Endothelial cell of umbilical vein (primary cell): ENCODE measurements around the gene UNKL. TPM values are rescaled to one million over a fixed set of nuclear protein-coding genes. Genes with fewer than 3 reads are reported as not detected.

Experiments used
- BruUV-seq: library from RNA; stranded (reverse); fragments of 400-500 nt; replicated peaks from 2 replicates; lab custom pipeline; 2021; lab: Mats Ljungman, UMichigan
- CTCF ChIA-PET: fragments of 300-600, 350-600 bp; sonication (Branson Sonifier 250); formaldehyde crosslinking; loops from one replicate; lab custom pipeline; 2021; ENCODE audit warnings: antibody characterized with exemption, inconsistent platforms; lab: Charles Lee
- POLR2A ChIA-PET: fragments of 300-600, 350-600 bp; sonication (Branson Sonifier 250); formaldehyde crosslinking; loops from one replicate; lab custom pipeline; 2021; ENCODE audit warnings: antibody characterized with exemption, inconsistent platforms; lab: Charles Lee
- DNase-seq: peaks from one replicate; pipeline ENCODE4 v3.0.0-alpha.2; 2011; ENCODE audit warnings: low read depth, low spot score
- FAIRE-seq: peaks from 2 replicates; lab custom pipeline; 2011; peaks lifted over from hg19 to GRCh38; lab: Jason Lieb, UNC
- H2AFZ ChIP-seq: 2 replicates; pipeline ENCODE4 v1.6.0; 2012; ENCODE audit warnings: low read depth, low read length, control low read depth, inconsistent platforms
- H3K27ac ChIP-seq: 2 replicates; pipeline ENCODE4 v1.5.1; 2011; ENCODE audit warnings: low read depth, mild to moderate bottlenecking, control low read depth, low read length, moderate library complexity; ENCODE audit not compliant: insufficient read depth
- H3K27me3 ChIP-seq, 2 experiments: 2 replicates each; pipeline versions ENCODE4 v1.6.0 to v1.6.1; 2011; ENCODE audit warnings: low read length in 2 of 2, mixed read lengths in 1 of 2; ENCODE audit not compliant: control insufficient read depth in 2 of 2, insufficient read depth in 2 of 2
- H3K36me3 ChIP-seq, 2 experiments: 2 replicates in 1 of 2; 3 replicates in 1 of 2; pipeline ENCODE4 v1.5.1; 2011; ENCODE audit warnings: low read length in 2 of 2, mild to moderate bottlenecking in 1 of 2, moderate library complexity in 1 of 2; ENCODE audit not compliant: control insufficient read depth in 2 of 2, insufficient read depth in 2 of 2; ENCODE audit errors: extremely low read depth in 1 of 2
- H3K4me1 ChIP-seq: 3 replicates; pipeline ENCODE4 v1.5.1; 2011; ENCODE audit warnings: mild to moderate bottlenecking, low read length; ENCODE audit not compliant: control insufficient read depth, insufficient read depth; ENCODE audit errors: extremely low read depth
- H3K4me2 ChIP-seq: 2 replicates; pipeline ENCODE4 v1.6.1; 2011; ENCODE audit warnings: low read length, control low read depth, mixed read lengths; ENCODE audit not compliant: insufficient read depth
- H3K4me3 ChIP-seq, 3 experiments: fragments of 200-600 bp in 1 of 3; sonication (generic), shearing (Covaris generic) in 1 of 3; replicated peaks in 1 of 3; 2 replicates each; pipeline ENCODE4 v1.5.1; 2011 to 2016; ENCODE audit warnings: control low read depth in 3 of 3, low read length in 3 of 3, mild to moderate bottlenecking in 2 of 3, inconsistent platforms in 1 of 3, low read depth in 1 of 3, moderate library complexity in 1 of 3; ENCODE audit not compliant: insufficient read depth in 1 of 3
- H3K79me2 ChIP-seq: 2 replicates; pipeline ENCODE4 v1.6.0; 2012; ENCODE audit warnings: low read length, inconsistent platforms; ENCODE audit not compliant: control insufficient read depth, insufficient read depth
- H3K9ac ChIP-seq: replicated peaks from 2 replicates; pipeline ENCODE3; 2011; ENCODE audit warnings: low read length, control low read depth; ENCODE audit not compliant: insufficient read depth; ENCODE audit errors: extremely low read depth
- H3K9me1 ChIP-seq: replicated peaks from 3 replicates; pipeline ENCODE4 v1.6.0; 2011; ENCODE audit warnings: mild to moderate bottlenecking, low read length; ENCODE audit not compliant: control insufficient read depth, insufficient read depth; ENCODE audit errors: extremely low read depth
- H3K9me3 ChIP-seq: replicated peaks from 2 replicates; pipeline ENCODE4 v1.5.1; 2012; ENCODE audit warnings: low read length, inconsistent platforms; ENCODE audit not compliant: control insufficient read depth, insufficient read depth
- H4K20me1 ChIP-seq: replicated peaks from 2 replicates; pipeline ENCODE3; 2011; ENCODE audit warnings: mild to moderate bottlenecking, low read length; ENCODE audit not compliant: control insufficient read depth, insufficient read depth; ENCODE audit errors: extremely low read depth
- EZH2 ChIP-seq: IDR thresholded peaks from 2 replicates; pipeline ENCODE4 v1.6.1; 2012; ENCODE audit warnings: borderline replicate concordance, low read depth, mild to moderate bottlenecking, moderate library complexity, low read length, inconsistent platforms; ENCODE audit not compliant: severe bottlenecking
- FOS ChIP-seq: IDR thresholded peaks from 2 replicates; pipeline ENCODE4 v1.6.1; 2011; ENCODE audit warnings: mild to moderate bottlenecking, low read length, moderate library complexity, borderline replicate concordance; ENCODE audit not compliant: insufficient read depth
- GATA2 ChIP-seq: IDR thresholded peaks from 2 replicates; pipeline ENCODE4 v1.7.0; 2011; ENCODE audit warnings: low read depth, mild to moderate bottlenecking, moderate library complexity, mixed read lengths, low read length; ENCODE audit not compliant: insufficient read length, insufficient read depth
- JUN ChIP-seq: IDR thresholded peaks from 2 replicates; pipeline ENCODE4 v1.6.1; 2011; ENCODE audit warnings: borderline replicate concordance, low read depth; ENCODE audit not compliant: insufficient read length, insufficient read depth
- MAX ChIP-seq: IDR thresholded peaks from 2 replicates; pipeline ENCODE4 v1.6.1; 2011; ENCODE audit not compliant: insufficient read depth, insufficient read length
- MYC ChIP-seq: IDR thresholded peaks from one replicate; pipeline ENCODE4 v1.6.1; 2011; ENCODE audit warnings: mild to moderate bottlenecking, low read depth, low read length
- POLR2A ChIP-seq: IDR thresholded peaks from 2 replicates; pipeline ENCODE4 v1.6.1; 2012; ENCODE audit warnings: low read depth, mild to moderate bottlenecking, control low read depth, low read length
- POLR2AphosphoS5 ChIP-seq: IDR thresholded peaks from 2 replicates; pipeline ENCODE4 v1.6.1; 2012; ENCODE audit warnings: low read depth, mild to moderate bottlenecking, control low read depth, low read length, moderate library complexity; ENCODE audit not compliant: insufficient read depth
- dilution Hi-C: fragments of 300-500 bp; cut with MboI; formaldehyde crosslinking; loops from one replicate; pipeline ENCODE4 v1.15.0; 2019; ENCODE audit warnings: low sequenced_read_pairs; ENCODE audit not compliant: extremely low pct_ligation_motif_present
- intact Hi-C: fragments of 100-400 bp; cut with micrococcal nuclease; formaldehyde crosslinking; loops from one replicate; pipeline ENCODE4 v1.10.0; 2022
- polyA plus RNA-seq, 4 experiments: library from polyadenylated mRNA; depleted of rRNA in 3 of 4; stranded (reverse) in 3 of 4; unstranded in 1 of 4; fragments of >200 nt; gene quantifications; 2 replicates each; pipeline versions ENCODE4 v1.2.1 to v1.2.3, GENCODE V29; 2011 to 2012; ENCODE audit warnings: missing spikeins in 1 of 4
- total RNA-seq: library from RNA; stranded (reverse); gene quantifications from 2 replicates; pipeline ENCODE4 v1.2.3, GENCODE V29; 2021
- TF ChIP-seq, protein P1 (sequence below), 2 donors: IDR thresholded peaks; 1 replicate in 1 of 2; 2 replicates in 1 of 2; pipeline ENCODE4 v1.5.1; 2011; ENCODE audit warnings: low read length in 2 of 2, mild to moderate bottlenecking in 2 of 2, moderate library complexity in 2 of 2, control low read depth in 1 of 2, inconsistent platforms in 1 of 2, low read depth in 1 of 2; ENCODE audit not compliant: insufficient read depth in 1 of 2; ENCODE audit errors: extremely low read depth in 1 of 2

Gene UNKL
- total and polyA plus RNA-seq, 2 donors (not counting 3 experiments of a cell fraction or from before 2014, with no cell fraction given) = 17.1 to 32.8 TPM

- no TSS peak for BruUV-seq
- intact Hi-C loops (no loop called here), dilution Hi-C loops (no loop called here)
Measured at GRCh38 chr16:1453316-1453715, 38.8 kb upstream of the UNKL start.

More at GRCh38 chr16:1453316-1453715, 38.8 kb upstream of the UNKL start:
- Histone ChIP-seq H3K36me3 (peaks cover 0 to 49% of the 10 kb centered on the region in 2 experiments), H3K4me3 (no peak overlapping the region), H3K4me1 (no peaks in the 10 kb centered on the region), H3K9ac (no peak overlapping the region), H3K9me1 (no peaks in the 10 kb centered on the region), H3K79me2 (no peaks in the 10 kb centered on the region), H3K27me3 (no peaks in the 10 kb centered on the region), H3K9me3 (no peaks in the 10 kb centered on the region), H3K4me2 (no peak overlapping the region), H3K27ac (no peak overlapping the region), H2AFZ (no peak overlapping the region), H4K20me1 (no peaks in the 10 kb centered on the region)
- no peak for DNase-seq
- ChIA-PET POLR2A (no interaction called here), CTCF (no interaction called here)
- TF ChIP-seq GATA2 (no peak), FOS (no peak), MYC (no peak), JUN (no peak), POLR2A (no peak), EZH2 (no peak), POLR2AphosphoS5 (no peak), MAX (no peak)
- TF ChIP-seq, protein P1, sequence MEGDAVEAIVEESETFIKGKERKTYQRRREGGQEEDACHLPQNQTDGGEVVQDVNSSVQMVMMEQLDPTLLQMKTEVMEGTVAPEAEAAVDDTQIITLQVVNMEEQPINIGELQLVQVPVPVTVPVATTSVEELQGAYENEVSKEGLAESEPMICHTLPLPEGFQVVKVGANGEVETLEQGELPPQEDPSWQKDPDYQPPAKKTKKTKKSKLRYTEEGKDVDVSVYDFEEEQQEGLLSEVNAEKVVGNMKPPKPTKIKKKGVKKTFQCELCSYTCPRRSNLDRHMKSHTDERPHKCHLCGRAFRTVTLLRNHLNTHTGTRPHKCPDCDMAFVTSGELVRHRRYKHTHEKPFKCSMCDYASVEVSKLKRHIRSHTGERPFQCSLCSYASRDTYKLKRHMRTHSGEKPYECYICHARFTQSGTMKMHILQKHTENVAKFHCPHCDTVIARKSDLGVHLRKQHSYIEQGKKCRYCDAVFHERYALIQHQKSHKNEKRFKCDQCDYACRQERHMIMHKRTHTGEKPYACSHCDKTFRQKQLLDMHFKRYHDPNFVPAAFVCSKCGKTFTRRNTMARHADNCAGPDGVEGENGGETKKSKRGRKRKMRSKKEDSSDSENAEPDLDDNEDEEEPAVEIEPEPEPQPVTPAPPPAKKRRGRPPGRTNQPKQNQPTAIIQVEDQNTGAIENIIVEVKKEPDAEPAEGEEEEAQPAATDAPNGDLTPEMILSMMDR (IDR thresholded peaks at IDR 0.05; ENCODE audit: extremely low read depth in 1 of 2, insufficient read depth in 1 of 2, low read depth in 1 of 2, low read length in 2 of 2) = no peak
- no peak for FAIRE-seq
